ENCODE measurements around the gene CHN2.

GRCh38 chr7:29199776-29200175 lies 5.2 kb downstream of the CHN2 start:
- TF ChIP-seq CTCF (IDR thresholded peaks at IDR 0.05) (no peak), POLR2AphosphoS5 (IDR thresholded peaks at IDR 0.05) (no peak), POLR2A (IDR thresholded peaks at IDR 0.05; ENCODE audit: low read depth) (no peak), EP300 (IDR thresholded peaks at IDR 0.05) (no peak)
